DOHH2 (cell line): ENCODE results near the gene SLC39A11.

Experiments used
- CTCF ChIP-seq: fragments of 200-600 bp; sonication (generic); IDR thresholded peaks from one replicate; pipeline ENCODE4 v1.5.1; 2014; ENCODE audit warnings: antibody characterized with exemption, mild to moderate bottlenecking, low read depth, low read length; ENCODE audit not compliant: poor library complexity, severe bottlenecking
- EZH2phosphoT487 ChIP-seq: fragments of 200-600 bp; sonication (generic); IDR thresholded peaks from 2 replicates; pipeline ENCODE4 v1.6.1; 2017; ENCODE audit warnings: borderline replicate concordance, mild to moderate bottlenecking, antibody characterized with exemption, low read length, moderate library complexity, mixed read lengths

GRCh38 chr17:72775237-72775636 is 317.3 kb downstream of the SLC39A11 start:
- TF ChIP-seq CTCF (no peak), EZH2phosphoT487 (no peak)
